Type B pancreatic cell (in vitro differentiated cells): Measurements from ENCODE around the gene C1orf159. TPM values are rescaled to one million over a fixed set of nuclear protein-coding genes. Genes with fewer than 3 reads are reported as not detected.
"Not testable (repeated sequence)": the region's sequence is repeated elsewhere in the genome, so short reads cannot be mapped to it uniquely, and the experiment has no call there.

Experiments used
- DNase-seq: peaks from one replicate; pipeline ENCODE4 v3.0.0; 2021; ENCODE audit warnings: mixed read lengths; ENCODE audit not compliant: unreplicated experiment; ENCODE audit errors: extremely low spot score
- H3K27ac Mint-ChIP-seq: 2 replicates; pipeline ENCODE4 v1.8.0; 2021; ENCODE audit warnings: mild to moderate bottlenecking, mixed read lengths
- H3K27me3 Mint-ChIP-seq: 2 replicates; pipeline ENCODE4 v1.8.0; 2021; ENCODE audit warnings: mixed read lengths
- H3K36me3 Mint-ChIP-seq: 2 replicates; pipeline ENCODE4 v1.8.0; 2021; ENCODE audit warnings: mixed read lengths
- H3K4me1 Mint-ChIP-seq: one replicate; pipeline ENCODE4 v1.8.0; 2021; ENCODE audit warnings: mixed read lengths; ENCODE audit not compliant: unreplicated experiment
- H3K4me3 Mint-ChIP-seq: 2 replicates; pipeline ENCODE4 v1.8.0; 2021; ENCODE audit warnings: mild to moderate bottlenecking, mixed read lengths
- H3K9me3 Mint-ChIP-seq: 2 replicates; pipeline ENCODE4 v1.8.0; 2021; ENCODE audit warnings: mixed read lengths
- total RNA-seq: library from RNA; stranded (reverse); gene quantifications from 2 replicates; pipeline ENCODE4 v1.2.1, GENCODE V29; 2021; ENCODE audit warnings: low replicate concordance
- TF ChIP-seq, protein P1 (sequence below): fragments of 200-600 bp; sonication (generic); conservative IDR thresholded peaks from 2 replicates; pipeline ENCODE4 v1.5.0; 2021; ENCODE audit warnings: antibody characterized with exemption, mild to moderate bottlenecking

Gene C1orf159
- total RNA-seq, 1 donor from 2014 or later = 21.2 TPM

DNA sequence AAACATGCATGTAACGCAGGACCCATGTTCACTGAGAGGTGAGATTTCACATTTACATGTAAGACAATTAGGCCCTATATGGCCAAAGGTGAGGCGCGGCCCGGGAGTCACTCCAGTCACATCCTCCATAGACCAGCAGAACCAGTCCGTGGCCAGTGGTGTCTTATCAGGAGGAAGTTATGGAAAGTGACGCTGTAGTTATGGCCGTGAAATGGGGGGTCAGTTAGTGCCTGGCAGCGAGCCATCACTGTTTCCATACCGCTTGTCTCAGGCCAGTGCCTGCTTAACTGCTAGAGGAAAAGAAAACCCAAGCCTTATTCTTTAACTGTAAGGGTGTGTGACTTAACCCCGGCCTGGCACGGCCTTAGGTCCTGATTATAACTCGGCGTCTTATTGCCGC is 6.1 kb downstream of the C1orf159 start:
- no peak for DNase-seq
- no peaks in the 10 kb centered on the region for H3K4me1 Mint-ChIP-seq
- H3K36me3 Mint-ChIP-seq = peaks cover 29% of the 10 kb centered on the region
- no peak overlapping the region for H3K4me3 Mint-ChIP-seq
- peaks cover 4% of the 10 kb centered on the region for H3K9me3 Mint-ChIP-seq
- no peaks in the 10 kb centered on the region for H3K27me3 Mint-ChIP-seq
- TF ChIP-seq, protein P1, sequence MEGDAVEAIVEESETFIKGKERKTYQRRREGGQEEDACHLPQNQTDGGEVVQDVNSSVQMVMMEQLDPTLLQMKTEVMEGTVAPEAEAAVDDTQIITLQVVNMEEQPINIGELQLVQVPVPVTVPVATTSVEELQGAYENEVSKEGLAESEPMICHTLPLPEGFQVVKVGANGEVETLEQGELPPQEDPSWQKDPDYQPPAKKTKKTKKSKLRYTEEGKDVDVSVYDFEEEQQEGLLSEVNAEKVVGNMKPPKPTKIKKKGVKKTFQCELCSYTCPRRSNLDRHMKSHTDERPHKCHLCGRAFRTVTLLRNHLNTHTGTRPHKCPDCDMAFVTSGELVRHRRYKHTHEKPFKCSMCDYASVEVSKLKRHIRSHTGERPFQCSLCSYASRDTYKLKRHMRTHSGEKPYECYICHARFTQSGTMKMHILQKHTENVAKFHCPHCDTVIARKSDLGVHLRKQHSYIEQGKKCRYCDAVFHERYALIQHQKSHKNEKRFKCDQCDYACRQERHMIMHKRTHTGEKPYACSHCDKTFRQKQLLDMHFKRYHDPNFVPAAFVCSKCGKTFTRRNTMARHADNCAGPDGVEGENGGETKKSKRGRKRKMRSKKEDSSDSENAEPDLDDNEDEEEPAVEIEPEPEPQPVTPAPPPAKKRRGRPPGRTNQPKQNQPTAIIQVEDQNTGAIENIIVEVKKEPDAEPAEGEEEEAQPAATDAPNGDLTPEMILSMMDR = no peak
- no peak overlapping the region for H3K27ac Mint-ChIP-seq

DNA sequence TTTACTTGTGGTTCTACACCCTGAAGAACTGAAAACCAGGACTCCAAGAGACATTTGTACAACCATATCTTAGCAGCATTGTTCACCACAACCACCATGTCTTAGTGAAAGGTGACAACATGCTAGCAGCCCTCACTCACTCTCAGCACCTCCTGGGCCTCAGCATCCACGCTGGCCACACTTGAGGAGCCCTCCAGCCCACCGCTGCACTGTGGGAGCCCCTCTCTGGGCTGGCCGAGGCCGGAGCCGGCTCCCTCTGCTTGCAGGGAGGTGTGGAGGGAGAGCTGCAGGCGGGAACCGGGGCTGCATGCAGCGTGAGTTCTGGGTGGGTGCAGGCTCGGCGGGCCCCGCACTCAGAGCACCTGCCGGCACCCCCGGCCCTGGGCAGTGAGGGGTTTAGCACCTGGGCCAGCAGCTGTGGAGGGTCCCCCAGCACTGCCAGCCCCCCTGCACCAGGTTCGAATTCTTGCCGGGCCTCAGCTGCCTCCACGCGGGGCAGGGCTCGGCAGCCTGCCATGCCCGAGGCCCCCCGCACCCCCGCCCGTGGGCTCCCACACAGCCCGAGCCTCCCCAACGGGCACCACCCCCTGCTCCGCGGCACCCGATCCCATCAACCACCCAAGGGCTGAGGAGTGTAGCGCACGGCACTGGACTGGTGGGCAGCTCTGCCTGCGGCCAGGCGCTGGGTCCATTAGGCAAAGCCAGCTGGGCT is 9.2 kb downstream of the C1orf159 start:
- H3K36me3 Mint-ChIP-seq = peaks cover 11% of the 10 kb centered on the region
- no peak for DNase-seq
- no peaks in the 10 kb centered on the region for H3K27me3 Mint-ChIP-seq

DNA sequence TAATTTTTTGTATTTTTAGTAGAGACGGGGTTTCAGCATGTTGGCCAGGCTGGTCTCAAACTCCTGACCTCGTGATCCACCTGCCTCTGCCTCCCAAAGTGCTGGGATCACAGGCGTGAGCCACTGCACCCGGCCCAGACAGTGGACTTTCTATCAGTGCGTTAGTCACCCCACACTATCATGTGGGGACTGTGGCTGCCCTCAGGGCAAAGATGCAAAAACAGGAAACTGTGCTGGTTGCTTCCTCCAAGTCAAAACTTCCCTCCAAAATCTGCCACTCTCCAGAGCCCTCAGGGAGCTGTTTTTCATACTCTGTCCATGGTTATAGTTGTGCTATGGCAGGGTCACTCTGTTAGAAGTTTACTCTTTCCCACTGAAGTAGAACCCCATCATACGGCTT is 11.7 kb downstream of the C1orf159 start:
- peaks cover 18% of the 10 kb centered on the region for H3K36me3 Mint-ChIP-seq
- not testable (repeated sequence) for H3K9me3 Mint-ChIP-seq, H3K27ac Mint-ChIP-seq, DNase-seq, H3K4me1 Mint-ChIP-seq, H3K4me3 Mint-ChIP-seq, H3K27me3 Mint-ChIP-seq

More for the DNA sequence above, 9.2 kb downstream of the C1orf159 start:
- TF ChIP-seq, protein P1 = no peak
- H3K4me1 Mint-ChIP-seq = no peaks in the 10 kb centered on the region
- H3K27ac Mint-ChIP-seq = no peak overlapping the region
- no peaks in the 10 kb centered on the region for H3K9me3 Mint-ChIP-seq
- H3K4me3 Mint-ChIP-seq = no peak overlapping the region

DNA sequence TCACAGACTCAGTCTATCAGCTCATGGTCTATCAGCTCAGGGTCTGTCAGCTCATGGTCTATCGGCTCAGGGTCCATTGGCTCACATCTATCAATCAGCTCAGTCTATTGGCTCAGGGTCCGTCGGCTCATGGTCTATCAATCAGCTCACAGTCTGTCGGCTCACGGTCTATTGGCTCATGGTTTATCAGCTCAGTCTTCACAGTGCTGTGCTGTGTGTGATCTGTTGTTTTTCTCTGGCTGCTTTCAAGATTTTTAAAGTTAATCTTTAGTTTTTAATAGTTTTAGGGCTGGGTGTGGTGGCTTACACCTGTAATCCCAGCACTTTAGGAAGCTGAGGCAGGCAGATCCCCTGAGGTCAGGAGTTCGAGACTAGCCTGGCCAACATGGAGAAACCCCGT is 14.4 kb downstream of the C1orf159 start:
- H3K36me3 Mint-ChIP-seq = peaks cover 17% of the 10 kb centered on the region
- TF ChIP-seq, protein P1 = no peak
- H3K9me3 Mint-ChIP-seq = peaks cover 12% of the 10 kb centered on the region
- H3K27me3 Mint-ChIP-seq = no peaks in the 10 kb centered on the region
- peak; percentile 18 for DNase-seq
- H3K4me1 Mint-ChIP-seq = no peaks in the 10 kb centered on the region
- no peak overlapping the region for H3K4me3 Mint-ChIP-seq
- no peak overlapping the region for H3K27ac Mint-ChIP-seq

DNA sequence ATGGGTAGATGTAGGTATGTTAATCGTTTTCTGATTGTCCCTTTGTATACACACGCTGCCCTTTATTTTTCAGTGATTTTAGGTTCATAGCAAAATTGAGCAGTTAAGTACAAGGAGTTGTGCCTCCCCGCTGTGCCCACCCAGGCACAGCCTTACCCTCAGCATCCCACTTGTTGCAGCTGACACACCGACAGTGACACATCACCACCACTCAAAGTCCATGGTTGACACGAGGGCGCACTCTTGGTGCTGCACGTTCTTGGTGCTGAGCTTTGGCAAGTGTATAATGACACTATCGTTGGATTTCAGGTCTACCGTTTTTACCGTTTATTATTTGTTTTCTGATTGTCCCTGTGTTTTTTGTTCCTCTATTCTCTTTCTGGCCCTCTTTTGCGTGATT is 15.6 kb downstream of the C1orf159 start:
- Mint-ChIP-seq H3K36me3 (peaks cover 14% of the 10 kb centered on the region), H3K4me3 (no peak overlapping the region), H3K27me3 (no peaks in the 10 kb centered on the region), H3K27ac (no peak overlapping the region), H3K9me3 (peaks cover 12% of the 10 kb centered on the region), H3K4me1 (no peaks in the 10 kb centered on the region)
- TF ChIP-seq, protein P1 = no peak
- peak; percentile 24 for DNase-seq

DNA sequence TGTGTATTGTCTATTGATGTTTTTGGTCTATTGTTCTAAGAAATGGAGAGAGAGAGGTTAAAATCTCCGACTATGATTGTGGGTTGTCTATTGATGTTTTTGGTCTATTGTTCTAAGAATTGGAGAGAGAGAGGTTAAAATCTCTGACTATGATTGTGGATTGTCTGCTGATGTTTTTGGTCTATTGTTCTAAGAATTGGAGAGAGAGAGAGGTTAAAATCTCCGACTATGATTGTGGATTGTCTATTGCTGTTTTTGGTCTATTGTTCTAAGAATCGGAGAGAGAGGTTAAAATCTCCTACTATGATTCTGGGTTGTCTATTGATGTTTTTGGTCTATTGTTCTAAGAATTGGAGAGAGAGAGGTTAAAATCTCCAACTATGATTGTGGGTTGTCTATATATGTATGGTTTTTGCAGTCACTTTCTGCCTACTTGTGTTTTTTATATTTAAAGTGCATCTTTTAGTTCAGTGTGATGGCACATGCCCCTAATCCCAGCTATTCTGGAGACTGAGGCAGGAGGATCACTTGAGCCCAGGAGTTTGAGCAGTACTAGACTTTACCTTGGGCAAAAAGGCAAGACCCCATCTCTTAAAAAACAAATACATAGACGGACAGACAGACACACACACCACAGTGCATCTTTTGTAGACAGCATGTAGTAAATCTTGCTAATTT is 16.2 kb downstream of the C1orf159 start:
- Mint-ChIP-seq H3K27ac (no peak overlapping the region), H3K27me3 (no peaks in the 10 kb centered on the region), H3K4me3 (no peak overlapping the region), H3K36me3 (peaks cover 14% of the 10 kb centered on the region), H3K4me1 (no peaks in the 10 kb centered on the region), H3K9me3 (peaks cover 12% of the 10 kb centered on the region)
- DNase-seq = no peak
- TF ChIP-seq, protein P1 = no peak
